ENCODE measurements around the gene SUN2. TPM values are rescaled to one million over a fixed set of nuclear protein-coding genes. Genes with fewer than 3 reads are reported as not detected.

Gene SUN2
- total and polyA plus RNA-seq, 2 of the 8 experiments (the other 6 are each of a cell fraction or from before 2014, with no cell fraction given): 5.1 to 10.5 TPM

DNA sequence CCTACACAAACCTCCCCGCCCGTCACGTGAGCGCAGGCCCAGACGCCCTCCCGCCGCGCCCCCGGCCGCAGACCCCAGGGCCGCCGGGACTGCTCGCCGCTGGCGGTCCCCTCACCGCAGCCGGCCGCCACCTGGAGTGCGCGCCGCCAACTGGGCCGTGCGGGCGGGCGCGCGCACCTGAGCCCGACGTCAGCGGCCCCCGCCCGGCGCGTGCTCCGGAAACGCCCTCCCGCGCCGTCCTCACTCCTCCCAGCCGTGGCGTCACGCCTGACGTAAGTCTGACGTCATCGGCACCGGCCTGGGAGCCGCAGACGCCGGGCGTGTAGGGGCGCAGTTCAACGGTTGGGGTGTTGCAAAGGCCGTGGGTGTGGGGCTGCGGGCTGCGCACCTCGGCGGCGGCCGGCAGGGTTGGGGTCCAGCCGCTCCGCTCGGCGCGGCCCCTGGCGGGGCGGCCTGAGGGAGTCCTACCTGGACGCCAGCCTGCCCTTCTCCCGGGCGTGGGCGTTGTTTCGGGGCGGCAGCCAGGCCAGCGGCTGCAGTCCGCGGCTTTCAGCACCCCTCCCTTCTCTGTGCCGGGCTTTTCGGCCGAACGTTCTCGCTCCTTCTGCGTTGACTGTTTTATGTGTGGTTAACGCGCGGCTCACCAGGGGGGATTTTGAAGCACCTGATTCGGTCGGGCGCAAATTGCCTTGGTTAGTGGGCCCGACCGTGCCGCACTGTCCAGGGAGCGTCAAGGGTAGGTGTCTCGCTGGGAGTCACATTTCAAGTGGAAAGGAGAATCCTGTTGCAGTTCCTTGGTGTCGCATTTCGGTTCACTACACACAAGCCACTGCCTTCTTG, 54.8 kb downstream of the SUN2 start, which contains the start of gene JOSD1 (continued):
- peak; percentile 39 for TF ChIP-seq SAP30 (IDR thresholded peaks at IDR 0.05; ENCODE audit: insufficient read depth, insufficient replicate concordance, low read length)
